H1 (cell line): ENCODE measurements around the gene ANAPC7. TPM values are rescaled to one million over a fixed set of nuclear protein-coding genes. Genes with fewer than 3 reads are reported as not detected.

Source experiments
- CTCF ChIA-PET: fragments of 300-600 bp; sonication (Branson Sonifier 250); formaldehyde crosslinking; loops from one replicate; lab custom pipeline; 2021; ENCODE audit not compliant: partially characterized antibody; lab: Charles Lee
- POLR2A ChIA-PET: fragments of 300-600 bp; sonication (Branson Sonifier 250); formaldehyde crosslinking; loops from one replicate; lab custom pipeline; 2021; ENCODE audit warnings: inconsistent platforms; ENCODE audit not compliant: partially characterized antibody; lab: Charles Lee
- DNase-seq, 2 experiments: peaks; one replicate each; pipeline versions ENCODE4 v3.0.0 to v3.0.0-alpha.2; 2010 to 2022; ENCODE audit warnings: low spot score in 2 of 2, low read depth in 1 of 2, mixed read lengths in 1 of 2
- FAIRE-seq: peaks from 2 replicates; lab custom pipeline; 2011; peaks lifted over from hg19 to GRCh38; lab: Jason Lieb, UNC
- H2AFZ ChIP-seq: 2 replicates; pipeline ENCODE4 v1.8.1; 2012; ENCODE audit warnings: low read length, inconsistent platforms
- H2AK5ac ChIP-seq: 2 replicates; pipeline ENCODE4 v1.6.1; 2013; ENCODE audit warnings: low read depth, low read length
- H2BK120ac ChIP-seq: replicated peaks from 2 replicates; pipeline ENCODE3; 2013; ENCODE audit warnings: low read depth, low read length, inconsistent platforms
- H2BK12ac ChIP-seq: 2 replicates; pipeline ENCODE4 v1.6.1; 2013; ENCODE audit warnings: low read depth, low read length
- H2BK15ac ChIP-seq: 2 replicates; pipeline ENCODE4 v1.6.1; 2013; ENCODE audit warnings: low read length
- H2BK20ac ChIP-seq: 2 replicates; pipeline ENCODE4 v1.6.1; 2013; ENCODE audit warnings: low read length
- H2BK5ac ChIP-seq: 2 replicates; pipeline ENCODE4 v1.6.1; 2013; ENCODE audit warnings: low read depth, low read length
- H3K14ac ChIP-seq: 2 replicates; pipeline ENCODE4 v1.6.1; 2013; ENCODE audit warnings: inconsistent platforms; ENCODE audit not compliant: insufficient read length
- H3K18ac ChIP-seq: 2 replicates; pipeline ENCODE4 v1.6.1; 2013; ENCODE audit warnings: low read length; ENCODE audit errors: extremely low read depth
- H3K23ac ChIP-seq: 2 replicates; pipeline ENCODE4 v1.6.1; 2013; ENCODE audit warnings: inconsistent platforms; ENCODE audit not compliant: insufficient read length
- H3K23me2 ChIP-seq: 2 replicates; pipeline ENCODE4 v1.6.1; 2013; ENCODE audit warnings: low read depth, low read length
- H3K27ac ChIP-seq: 2 replicates; pipeline ENCODE4 v1.6.1; 2011; ENCODE audit warnings: low read depth, low read length, inconsistent platforms
- H3K27me3 ChIP-seq, 4 experiments: replicated peaks in 1 of 4; 1 replicate in 1 of 4; 2 replicates in 3 of 4; pipeline versions ENCODE4 v1.6.1 to v1.8.1; 2011 to 2013; ENCODE audit warnings: low read length in 3 of 4, mild to moderate bottlenecking in 3 of 4, inconsistent platforms in 2 of 4, mixed read lengths in 2 of 4, moderate library complexity in 1 of 4; ENCODE audit not compliant: control insufficient read depth in 3 of 4, insufficient read depth in 3 of 4; ENCODE audit errors: extremely low read depth in 1 of 4
- H3K36me3 ChIP-seq, 4 experiments: 2 replicates each; pipeline versions ENCODE4 v1.6.1 to v1.8.1; 2011 to 2013; ENCODE audit warnings: mild to moderate bottlenecking in 4 of 4, low read length in 3 of 4, moderate library complexity in 2 of 4, control low read depth in 1 of 4, inconsistent platforms in 1 of 4; ENCODE audit not compliant: insufficient read depth in 4 of 4, control insufficient read depth in 2 of 4
- H3K4ac ChIP-seq: replicated peaks from 2 replicates; pipeline ENCODE3; 2013; ENCODE audit warnings: low read length, low read depth, mixed read lengths, inconsistent platforms; ENCODE audit not compliant: insufficient read length
- H3K4me1 ChIP-seq, 4 experiments: replicated peaks in 1 of 4; 1 replicate in 1 of 4; 2 replicates in 3 of 4; pipeline versions ENCODE4 v1.6.1 to v1.8.1; 2011 to 2013; ENCODE audit warnings: low read length in 3 of 4, inconsistent platforms in 2 of 4, mixed read lengths in 1 of 4; ENCODE audit not compliant: insufficient read depth in 4 of 4, control insufficient read depth in 3 of 4
- H3K4me2 ChIP-seq, 2 experiments: 2 replicates each; pipeline versions ENCODE4 v1.6.1 to v1.8.1; 2011 to 2013; ENCODE audit warnings: low read depth in 2 of 2, low read length in 2 of 2, control low read depth in 1 of 2, inconsistent platforms in 1 of 2, mild to moderate bottlenecking in 1 of 2; ENCODE audit not compliant: insufficient read depth in 1 of 2
- H3K4me3 ChIP-seq, 4 experiments: fragments of 200-600, 300-600 bp in 1 of 4; sonication (generic), shearing (Covaris generic), sonication (Bioruptor Twin) in 1 of 4; 2 replicates each; pipeline versions ENCODE4 v1.5.1 to v1.8.1; 2011 to 2016; ENCODE audit warnings: low read length in 4 of 4, low read depth in 3 of 4, control low read depth in 2 of 4, inconsistent platforms in 2 of 4, mild to moderate bottlenecking in 2 of 4, mixed read lengths in 1 of 4, moderate library complexity in 1 of 4; ENCODE audit not compliant: insufficient read depth in 2 of 4; ENCODE audit errors: extremely low read depth in 1 of 4
- H3K56ac ChIP-seq: replicated peaks from 2 replicates; pipeline ENCODE3; 2013; ENCODE audit warnings: low read depth, mild to moderate bottlenecking, mixed read lengths, low read length, inconsistent platforms; ENCODE audit not compliant: insufficient read length
- H3K79me1 ChIP-seq: 2 replicates; pipeline ENCODE4 v1.6.1; 2013; ENCODE audit warnings: low read depth, low read length, control low read depth
- H3K79me2 ChIP-seq, 2 experiments: 2 replicates each; pipeline versions ENCODE4 v1.6.1 to v1.8.1; 2012 to 2013; ENCODE audit warnings: low read length in 2 of 2, mild to moderate bottlenecking in 2 of 2, inconsistent platforms in 1 of 2; ENCODE audit not compliant: insufficient read depth in 2 of 2, control insufficient read depth in 1 of 2
- H3K9ac ChIP-seq, 4 experiments: replicated peaks in 1 of 4; 1 replicate in 1 of 4; 2 replicates in 3 of 4; pipeline versions ENCODE4 v1.6.1 to v1.8.1; 2011 to 2013; ENCODE audit warnings: low read depth in 3 of 4, low read length in 3 of 4, control low read depth in 2 of 4, mild to moderate bottlenecking in 2 of 4, moderate library complexity in 2 of 4, inconsistent platforms in 1 of 4; ENCODE audit errors: extremely low read depth in 1 of 4
- H3K9me3 ChIP-seq, 2 experiments: 2 replicates each; pipeline versions ENCODE4 v1.6.1 to v1.8.1; 2012 to 2013; ENCODE audit warnings: mild to moderate bottlenecking in 2 of 2, moderate library complexity in 2 of 2, control low read depth in 1 of 2, inconsistent platforms in 1 of 2, low read depth in 1 of 2, low read length in 1 of 2, mixed read lengths in 1 of 2; ENCODE audit not compliant: insufficient read depth in 2 of 2
- H4K20me1 ChIP-seq, 2 experiments: replicated peaks in 1 of 2; 2 replicates each; pipeline versions ENCODE3 to v1.8.1; 2011 to 2013; ENCODE audit warnings: inconsistent platforms in 2 of 2, low read length in 2 of 2, mild to moderate bottlenecking in 1 of 2; ENCODE audit not compliant: insufficient read depth in 2 of 2, control insufficient read depth in 1 of 2
- H4K5ac ChIP-seq: 2 replicates; pipeline ENCODE4 v1.6.1; 2013; ENCODE audit warnings: low read length, low read depth, mixed read lengths, inconsistent platforms; ENCODE audit not compliant: insufficient read length
- H4K8ac ChIP-seq: 2 replicates; pipeline ENCODE4 v1.8.0; 2013; ENCODE audit warnings: mild to moderate bottlenecking, moderate library complexity, low read length, inconsistent platforms; ENCODE audit not compliant: insufficient read depth; ENCODE audit errors: extremely low read depth
- H4K91ac ChIP-seq: replicated peaks from 2 replicates; pipeline ENCODE3; 2013; ENCODE audit warnings: low read length, mixed read lengths, inconsistent platforms; ENCODE audit not compliant: insufficient read length
- HDAC6 ChIP-seq: IDR thresholded peaks from one replicate; pipeline ENCODE4 v1.7.1; 2012; ENCODE audit warnings: low read depth, mild to moderate bottlenecking, inconsistent platforms, low read length, moderate library complexity
- KDM4A ChIP-seq: IDR thresholded peaks from one replicate; pipeline ENCODE4 v1.7.1; 2012; ENCODE audit warnings: low read depth, mild to moderate bottlenecking, moderate library complexity, low read length, inconsistent platforms; ENCODE audit not compliant: severe bottlenecking
- KDM5A ChIP-seq: fragments of 200-600 bp; IDR thresholded peaks from 2 replicates; pipeline ENCODE4 v1.7.1; 2012; ENCODE audit warnings: mild to moderate bottlenecking, low read length, inconsistent platforms, mixed read lengths
- NRF1 ChIP-seq: IDR thresholded peaks from 2 replicates; pipeline ENCODE4 v1.6.1; 2011; ENCODE audit warnings: mild to moderate bottlenecking, low read depth, low read length, improper control_type of control experiment
- POLR2A ChIP-seq, 2 experiments: IDR thresholded peaks; 1 replicate in 1 of 2; 2 replicates in 1 of 2; pipeline ENCODE4 v1.6.1; 2011; ENCODE audit warnings: low read depth in 2 of 2, low read length in 2 of 2, mild to moderate bottlenecking in 2 of 2; ENCODE audit errors: control extremely low read depth in 1 of 2
- SIRT6 ChIP-seq: IDR thresholded peaks from one replicate; pipeline ENCODE4 v1.7.1; 2012; ENCODE audit warnings: low read length, inconsistent platforms
- SP4 ChIP-seq: IDR thresholded peaks from 2 replicates; pipeline ENCODE4 v1.6.1; 2012; ENCODE audit warnings: low read length, inconsistent platforms
- TAF7 ChIP-seq: optimal IDR thresholded peaks from 2 replicates; pipeline ENCODE3; 2011; ENCODE audit warnings: low read depth, mild to moderate bottlenecking, inconsistent platforms, low read length, moderate library complexity, borderline replicate concordance
- TEAD4 ChIP-seq: IDR thresholded peaks from 2 replicates; pipeline ENCODE4 v1.6.1; 2012; ENCODE audit warnings: low read depth, low read length, inconsistent platforms, mixed read lengths
- YY1 ChIP-seq: IDR thresholded peaks from 2 replicates; pipeline ENCODE4 v1.6.1; 2011; ENCODE audit warnings: low read depth, mild to moderate bottlenecking, low read length
- WGBS, 2 experiments: shearing (Covaris generic) in 1 of 2; methylation state at CpG; one replicate each; pipeline versions ENCODE4 v1.1.6 to v1.1.7; 2013 to 2015; ENCODE audit warnings: low lambda C conversion rate in 2 of 2, mixed read lengths in 2 of 2, inconsistent platforms in 1 of 2, low coverage in 1 of 2, missing lambda C conversion rate in 1 of 2; ENCODE audit not compliant: insufficient replicate concordance in 2 of 2, insufficient coverage in 1 of 2, insufficient read length in 1 of 2; ENCODE audit errors: extremely low coverage in 1 of 2, missing lambda C conversion rate in 1 of 2; 5-methylcytosine and 5-hydroxymethylcytosine counted together
- polyA plus RNA-seq, 7 experiments: library from polyadenylated mRNA; depleted of rRNA in 3 of 7; stranded (reverse) in 5 of 7; unstranded in 2 of 7; fragments of >200 nt in 5 of 7; fragments of 200-250 nt in 2 of 7; gene quantifications; 1 replicate in 5 of 7; 2 replicates in 1 of 7; 4 replicates in 1 of 7; pipeline versions ENCODE4 v1.2.1 to v1.2.3, GENCODE V29; 2011 to 2013; ENCODE audit warnings: missing spikeins in 2 of 7, mixed read lengths in 2 of 7
- total RNA-seq: library from RNA; stranded (reverse); fragmentation: NEBNext Ultra II Directional; extraction: Animal tissue kit (Norgen Biotek cat#: 25700); gene quantifications from 2 replicates; pipeline ENCODE4 v1.2.1, GENCODE V29; 2021
- TF ChIP-seq, protein P1 (sequence below), 3 experiments: IDR thresholded peaks; 1 replicate in 2 of 3; 2 replicates in 1 of 3; pipeline versions ENCODE4 v1.5.1 to v1.6.1; 2011; ENCODE audit warnings: low read length in 3 of 3, mild to moderate bottlenecking in 3 of 3, inconsistent platforms in 2 of 3, low read depth in 1 of 3, moderate library complexity in 1 of 3; ENCODE audit not compliant: insufficient read depth in 1 of 3; ENCODE audit errors: control extremely low read depth in 1 of 3

The ANAPC7 gene
- total and polyA plus RNA-seq, 2 of the 8 experiments (the other 6 are each of a cell fraction or from before 2014, with no cell fraction given): 72.8 to 105 TPM

DNA sequence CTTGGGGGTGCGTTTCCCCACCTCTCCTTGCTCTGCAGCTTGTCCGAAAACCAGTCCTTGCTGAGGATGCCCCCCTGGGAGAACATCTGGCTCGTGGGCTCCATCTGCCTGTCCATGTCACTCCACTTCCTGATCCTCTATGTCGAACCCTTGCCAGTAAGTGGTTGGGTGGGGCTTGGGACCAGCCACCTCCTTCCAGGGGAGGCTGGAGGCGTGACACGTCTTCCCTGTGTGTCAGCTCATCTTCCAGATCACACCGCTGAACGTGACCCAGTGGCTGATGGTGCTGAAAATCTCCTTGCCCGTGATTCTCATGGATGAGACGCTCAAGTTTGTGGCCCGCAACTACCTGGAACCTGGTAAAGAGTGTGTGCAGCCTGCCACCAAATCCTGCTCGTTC, 57.5 kb downstream of the ANAPC7 start:
- no peaks in the 10 kb centered on the region; a peak in 2 of 7 replicates for H3K4me1 ChIP-seq
- H3K36me3 ChIP-seq: peaks cover 57 to 88% (median 68%) of the 10 kb centered on the region in 4 experiments
- H2BK120ac ChIP-seq: no peak overlapping the region
- no peak overlapping the region for H2BK15ac ChIP-seq
- H3K56ac ChIP-seq: no peak overlapping the region
- H3K14ac ChIP-seq: no peak overlapping the region
- H3K4me3 ChIP-seq: no peak overlapping the region
- H3K4me2 ChIP-seq: no peak overlapping the region
- H4K8ac ChIP-seq: no peak overlapping the region
- no peak overlapping the region; a peak in 1 of 7 replicates for H3K9ac ChIP-seq
- no peak overlapping the region for H4K5ac ChIP-seq
- no peak overlapping the region for H2AFZ ChIP-seq
- H3K23ac ChIP-seq: no peak overlapping the region
- CTCF ChIA-PET: interaction anchor here (0.6 kb wide), 1 partner anchor 100 kb away, joined by 4 read pairs; no protein-coding TSS in a partner anchor
- no peaks in the 10 kb centered on the region for H3K9me3 ChIP-seq
- POLR2A ChIA-PET: no interaction called here
- H2BK12ac ChIP-seq: no peak overlapping the region
- H4K91ac ChIP-seq: no peak overlapping the region
- H3K27ac ChIP-seq: no peak overlapping the region
- H3K27me3 ChIP-seq: no peaks in the 10 kb centered on the region
- no peak for TF ChIP-seq SIRT6
- no peak for TF ChIP-seq SP4
- no peak for TF ChIP-seq KDM5A
- TF ChIP-seq HDAC6: no peak
- TF ChIP-seq, protein P1, sequence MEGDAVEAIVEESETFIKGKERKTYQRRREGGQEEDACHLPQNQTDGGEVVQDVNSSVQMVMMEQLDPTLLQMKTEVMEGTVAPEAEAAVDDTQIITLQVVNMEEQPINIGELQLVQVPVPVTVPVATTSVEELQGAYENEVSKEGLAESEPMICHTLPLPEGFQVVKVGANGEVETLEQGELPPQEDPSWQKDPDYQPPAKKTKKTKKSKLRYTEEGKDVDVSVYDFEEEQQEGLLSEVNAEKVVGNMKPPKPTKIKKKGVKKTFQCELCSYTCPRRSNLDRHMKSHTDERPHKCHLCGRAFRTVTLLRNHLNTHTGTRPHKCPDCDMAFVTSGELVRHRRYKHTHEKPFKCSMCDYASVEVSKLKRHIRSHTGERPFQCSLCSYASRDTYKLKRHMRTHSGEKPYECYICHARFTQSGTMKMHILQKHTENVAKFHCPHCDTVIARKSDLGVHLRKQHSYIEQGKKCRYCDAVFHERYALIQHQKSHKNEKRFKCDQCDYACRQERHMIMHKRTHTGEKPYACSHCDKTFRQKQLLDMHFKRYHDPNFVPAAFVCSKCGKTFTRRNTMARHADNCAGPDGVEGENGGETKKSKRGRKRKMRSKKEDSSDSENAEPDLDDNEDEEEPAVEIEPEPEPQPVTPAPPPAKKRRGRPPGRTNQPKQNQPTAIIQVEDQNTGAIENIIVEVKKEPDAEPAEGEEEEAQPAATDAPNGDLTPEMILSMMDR (IDR thresholded peaks at IDR 0.05; ENCODE audit: control extremely low read depth in 1 of 3, insufficient read depth in 1 of 3, low read depth in 1 of 3, low read length in 3 of 3): no peak
- no peak for TF ChIP-seq NRF1
- no peak for TF ChIP-seq POLR2A (IDR thresholded peaks at IDR 0.05; ENCODE audit: control extremely low read depth in 1 of 2, low read depth in 2 of 2, low read length in 2 of 2)
- TF ChIP-seq KDM4A: no peak
- no peak for TF ChIP-seq YY1
- no peak for TF ChIP-seq TAF7
- no peak for TF ChIP-seq TEAD4
- TF ChIP-seq, all 59 proteins: peak for 0
- no peaks in the 10 kb centered on the region for H3K23me2 ChIP-seq
- no peaks in the 10 kb centered on the region for H3K79me2 ChIP-seq
- H2BK5ac ChIP-seq: no peak overlapping the region
- H3K4ac ChIP-seq: no peak overlapping the region
- H3K18ac ChIP-seq: no peak overlapping the region
- FAIRE-seq: no peak
- peaks cover 2% of the 10 kb centered on the region; the same call in 1 of the 2 replicates for H3K79me1 ChIP-seq
- no peak overlapping the region for H2AK5ac ChIP-seq
- 95% methylated on average over 12 of the region's 12 CpGs; no CpG with 5 or more reads in 1 of the 2 experiments for WGBS, 2 experiments
- no peak for DNase-seq
- peaks cover 9 to 11% of the 10 kb centered on the region in 2 experiments for H4K20me1 ChIP-seq
- H2BK20ac ChIP-seq: no peak overlapping the region
